HCT116 (cell line): ENCODE data around the gene UVSSA.

Experiments
- ATF3 ChIP-seq: IDR thresholded peaks from 2 replicates; pipeline ENCODE4 v1.6.1; 2012
- EGR1 ChIP-seq: IDR thresholded peaks from 2 replicates; pipeline ENCODE4 v1.6.1; 2012; ENCODE audit warnings: low read depth
- EZH2 ChIP-seq: fragments of 200-600 bp; sonication (generic); IDR thresholded peaks from 2 replicates; pipeline ENCODE4 v1.6.1; 2017; ENCODE audit warnings: antibody characterized with exemption, mixed run types
- JUND ChIP-seq: IDR thresholded peaks from 2 replicates; pipeline ENCODE4 v1.6.1; 2012
- POLR2A ChIP-seq: IDR thresholded peaks from 2 replicates; pipeline ENCODE4 v1.7.0; 2011; ENCODE audit warnings: borderline replicate concordance; ENCODE audit not compliant: insufficient read depth, insufficient read length; ENCODE audit errors: extremely low read depth
- SIN3A ChIP-seq: IDR thresholded peaks from 2 replicates; pipeline ENCODE4 v1.6.1; 2012; ENCODE audit warnings: low read depth
- TCF7L2 ChIP-seq: IDR thresholded peaks from 2 replicates; pipeline ENCODE4 v1.7.0; 2011; ENCODE audit warnings: borderline replicate concordance, inconsistent platforms; ENCODE audit not compliant: insufficient read depth, insufficient read length; ENCODE audit errors: extremely low read depth
- ZNF274 ChIP-seq: fragments of 200-500 bp; sonication (Bioruptor generic); IDR thresholded peaks from 2 replicates; pipeline ENCODE4 v1.6.1; 2014; ENCODE audit warnings: mild to moderate bottlenecking, low read depth, low read length, inconsistent platforms
- TF ChIP-seq, protein P1 (sequence below), 3 experiments: fragments of 200-600 bp in 1 of 3; sonication (generic) in 1 of 3; IDR thresholded peaks in 2 of 3; conservative IDR thresholded peaks in 1 of 3; 2 replicates each; pipeline ENCODE4 v1.5.1; 2012 to 2017; ENCODE audit warnings: low read depth in 2 of 3, low read length in 2 of 3, antibody characterized with exemption in 1 of 3, borderline replicate concordance in 1 of 3, control low read depth in 1 of 3, mild to moderate bottlenecking in 1 of 3, mixed read lengths in 1 of 3, mixed run types in 1 of 3, moderate library complexity in 1 of 3; ENCODE audit not compliant: insufficient read depth in 1 of 3
- TF ChIP-seq, protein P2 (sequence below): IDR thresholded peaks from 2 replicates; pipeline ENCODE4 v1.6.1; 2012

GRCh38 chr4:1369479-1370079 is 22.6 kb downstream of the UVSSA start:
- TF ChIP-seq EZH2 (no peak), JUND (no peak), ATF3 (no peak), EGR1 (no peak), TCF7L2 (no peak), POLR2A (no peak), ZNF274 (no peak), SIN3A (no peak)
- TF ChIP-seq, protein P1, sequence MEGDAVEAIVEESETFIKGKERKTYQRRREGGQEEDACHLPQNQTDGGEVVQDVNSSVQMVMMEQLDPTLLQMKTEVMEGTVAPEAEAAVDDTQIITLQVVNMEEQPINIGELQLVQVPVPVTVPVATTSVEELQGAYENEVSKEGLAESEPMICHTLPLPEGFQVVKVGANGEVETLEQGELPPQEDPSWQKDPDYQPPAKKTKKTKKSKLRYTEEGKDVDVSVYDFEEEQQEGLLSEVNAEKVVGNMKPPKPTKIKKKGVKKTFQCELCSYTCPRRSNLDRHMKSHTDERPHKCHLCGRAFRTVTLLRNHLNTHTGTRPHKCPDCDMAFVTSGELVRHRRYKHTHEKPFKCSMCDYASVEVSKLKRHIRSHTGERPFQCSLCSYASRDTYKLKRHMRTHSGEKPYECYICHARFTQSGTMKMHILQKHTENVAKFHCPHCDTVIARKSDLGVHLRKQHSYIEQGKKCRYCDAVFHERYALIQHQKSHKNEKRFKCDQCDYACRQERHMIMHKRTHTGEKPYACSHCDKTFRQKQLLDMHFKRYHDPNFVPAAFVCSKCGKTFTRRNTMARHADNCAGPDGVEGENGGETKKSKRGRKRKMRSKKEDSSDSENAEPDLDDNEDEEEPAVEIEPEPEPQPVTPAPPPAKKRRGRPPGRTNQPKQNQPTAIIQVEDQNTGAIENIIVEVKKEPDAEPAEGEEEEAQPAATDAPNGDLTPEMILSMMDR (IDR thresholded peaks at IDR 0.05 in 2 of 3, conservative IDR thresholded peaks at IDR 0.05 in 1 of 3; ENCODE audit: borderline replicate concordance in 1 of 3, insufficient read depth in 1 of 3, low read depth in 2 of 3, low read length in 2 of 3) = no peak
- TF ChIP-seq, protein P2, sequence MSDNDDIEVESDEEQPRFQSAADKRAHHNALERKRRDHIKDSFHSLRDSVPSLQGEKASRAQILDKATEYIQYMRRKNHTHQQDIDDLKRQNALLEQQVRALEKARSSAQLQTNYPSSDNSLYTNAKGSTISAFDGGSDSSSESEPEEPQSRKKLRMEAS = no peak
